SK-N-SH treated with all-trans-retinoic acid at 6 μM for 48 hours (cell line): ENCODE measurements around the gene INKA1.

Experiments
- BACH2 ChIP-seq: fragments of 250-450 bp; sonication (Bioruptor Pico); IDR thresholded peaks from 2 replicates; pipeline ENCODE4 v1.9.0; 2021; ENCODE audit warnings: mild to moderate bottlenecking, borderline replicate concordance
- CSDC2 ChIP-seq: fragments of 250-450 bp; sonication (Bioruptor Pico); IDR thresholded peaks from 2 replicates; pipeline ENCODE4 v1.5.0; 2020; ENCODE audit warnings: mild to moderate bottlenecking, moderate library complexity
- ESRRG ChIP-seq: fragments of 250-450 bp; sonication (Bioruptor Pico); IDR thresholded peaks from 2 replicates; pipeline ENCODE4 v1.6.1; 2021; ENCODE audit warnings: mild to moderate bottlenecking
- ZC3H10 ChIP-seq: fragments of 250-450 bp; sonication (Bioruptor Pico); IDR thresholded peaks from 2 replicates; pipeline ENCODE4 v1.5.1; 2021; ENCODE audit warnings: mild to moderate bottlenecking, moderate library complexity
- TF ChIP-seq, protein P1 (sequence below): fragments of 250-450 bp; sonication (Bioruptor Pico); IDR thresholded peaks from 2 replicates; pipeline ENCODE4 v1.5.1; 2021; ENCODE audit warnings: mild to moderate bottlenecking, moderate library complexity
- TF ChIP-seq, protein P2 (sequence below): fragments of 250-450 bp; sonication (Bioruptor Pico); IDR thresholded peaks from 2 replicates; pipeline ENCODE4 v1.8.0; 2021; ENCODE audit warnings: low read depth, mild to moderate bottlenecking, moderate library complexity, borderline replicate concordance
- TF ChIP-seq, protein P3 (sequence below): fragments of 250-450 bp; sonication (Bioruptor Pico); IDR thresholded peaks from 2 replicates; pipeline ENCODE4 v1.5.1; 2020; ENCODE audit warnings: low read depth, mild to moderate bottlenecking, moderate library complexity
- TF ChIP-seq, protein P4 (sequence below): fragments of 250-450 bp; sonication (Bioruptor Pico); IDR thresholded peaks from 2 replicates; pipeline ENCODE4 v1.8.0; 2020; ENCODE audit warnings: mild to moderate bottlenecking, moderate library complexity, borderline replicate concordance

DNA sequence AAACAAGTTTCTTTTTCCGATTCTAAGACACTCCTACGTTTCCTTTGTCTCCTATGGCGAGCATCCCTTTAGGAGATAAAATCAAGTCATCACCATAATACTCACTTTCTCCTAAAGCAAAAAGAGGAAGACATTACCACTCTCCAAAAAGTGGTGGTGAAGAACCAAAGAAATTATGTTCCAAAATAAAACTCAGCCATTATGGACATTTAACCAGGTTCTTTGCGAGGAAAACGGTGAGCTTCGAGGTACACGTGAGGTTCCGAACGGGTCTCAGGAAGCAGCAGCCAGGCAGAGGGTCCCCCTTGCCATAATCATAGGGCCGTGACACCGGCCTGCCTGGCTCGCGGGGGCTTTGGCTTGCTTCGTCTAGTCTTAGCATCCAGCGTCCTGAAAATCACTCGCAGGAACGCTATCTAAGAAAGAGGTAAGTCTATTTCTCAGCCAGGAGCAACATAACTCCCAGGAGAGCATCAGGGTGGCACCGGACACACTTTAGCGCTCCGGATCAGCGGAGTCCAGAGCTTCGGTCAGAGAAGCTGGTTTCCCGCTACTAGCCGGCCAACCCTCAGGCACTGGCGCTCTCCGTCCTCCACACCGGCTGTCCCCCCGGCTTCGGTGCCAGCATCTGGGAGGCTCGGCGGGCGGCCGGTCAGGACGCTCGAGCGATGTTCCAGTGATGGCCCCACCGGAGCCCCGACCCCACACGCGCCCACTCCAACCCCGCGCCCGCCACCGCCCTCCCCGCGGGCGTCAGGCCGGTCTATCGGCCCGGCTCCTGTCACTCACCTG lies 17.3 kb upstream of the INKA1 start:
- no peak for TF ChIP-seq CSDC2 (CRISPR knock-in tag)
- TF ChIP-seq, protein P1, sequence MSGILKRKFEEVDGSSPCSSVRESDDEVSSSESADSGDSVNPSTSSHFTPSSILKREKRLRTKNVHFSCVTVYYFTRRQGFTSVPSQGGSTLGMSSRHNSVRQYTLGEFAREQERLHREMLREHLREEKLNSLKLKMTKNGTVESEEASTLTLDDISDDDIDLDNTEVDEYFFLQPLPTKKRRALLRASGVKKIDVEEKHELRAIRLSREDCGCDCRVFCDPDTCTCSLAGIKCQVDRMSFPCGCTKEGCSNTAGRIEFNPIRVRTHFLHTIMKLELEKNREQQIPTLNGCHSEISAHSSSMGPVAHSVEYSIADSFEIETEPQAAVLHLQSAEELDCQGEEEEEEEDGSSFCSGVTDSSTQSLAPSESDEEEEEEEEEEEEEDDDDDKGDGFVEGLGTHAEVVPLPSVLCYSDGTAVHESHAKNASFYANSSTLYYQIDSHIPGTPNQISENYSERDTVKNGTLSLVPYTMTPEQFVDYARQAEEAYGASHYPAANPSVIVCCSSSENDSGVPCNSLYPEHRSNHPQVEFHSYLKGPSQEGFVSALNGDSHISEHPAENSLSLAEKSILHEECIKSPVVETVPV (CRISPR knock-in tag) = no peak
- TF ChIP-seq BACH2 (CRISPR knock-in tag) = no peak
- no peak for TF ChIP-seq ESRRG
- TF ChIP-seq, protein P2, sequence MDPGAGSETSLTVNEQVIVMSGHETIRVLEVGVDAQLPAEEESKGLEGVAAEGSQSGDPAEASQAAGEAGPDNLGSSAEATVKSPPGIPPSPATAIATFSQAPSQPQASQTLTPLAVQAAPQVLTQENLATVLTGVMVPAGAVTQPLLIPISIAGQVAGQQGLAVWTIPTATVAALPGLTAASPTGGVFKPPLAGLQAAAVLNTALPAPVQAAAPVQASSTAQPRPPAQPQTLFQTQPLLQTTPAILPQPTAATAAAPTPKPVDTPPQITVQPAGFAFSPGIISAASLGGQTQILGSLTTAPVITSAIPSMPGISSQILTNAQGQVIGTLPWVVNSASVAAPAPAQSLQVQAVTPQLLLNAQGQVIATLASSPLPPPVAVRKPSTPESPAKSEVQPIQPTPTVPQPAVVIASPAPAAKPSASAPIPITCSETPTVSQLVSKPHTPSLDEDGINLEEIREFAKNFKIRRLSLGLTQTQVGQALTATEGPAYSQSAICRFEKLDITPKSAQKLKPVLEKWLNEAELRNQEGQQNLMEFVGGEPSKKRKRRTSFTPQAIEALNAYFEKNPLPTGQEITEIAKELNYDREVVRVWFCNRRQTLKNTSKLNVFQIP (CRISPR knock-in tag) = no peak
- TF ChIP-seq, protein P3, sequence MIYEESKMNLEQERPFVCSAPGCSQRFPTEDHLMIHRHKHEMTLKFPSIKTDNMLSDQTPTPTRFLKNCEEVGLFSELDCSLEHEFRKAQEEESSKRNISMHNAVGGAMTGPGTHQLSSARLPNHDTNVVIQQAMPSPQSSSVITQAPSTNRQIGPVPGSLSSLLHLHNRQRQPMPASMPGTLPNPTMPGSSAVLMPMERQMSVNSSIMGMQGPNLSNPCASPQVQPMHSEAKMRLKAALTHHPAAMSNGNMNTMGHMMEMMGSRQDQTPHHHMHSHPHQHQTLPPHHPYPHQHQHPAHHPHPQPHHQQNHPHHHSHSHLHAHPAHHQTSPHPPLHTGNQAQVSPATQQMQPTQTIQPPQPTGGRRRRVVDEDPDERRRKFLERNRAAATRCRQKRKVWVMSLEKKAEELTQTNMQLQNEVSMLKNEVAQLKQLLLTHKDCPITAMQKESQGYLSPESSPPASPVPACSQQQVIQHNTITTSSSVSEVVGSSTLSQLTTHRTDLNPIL (CRISPR knock-in tag) = no peak
- TF ChIP-seq, protein P4, sequence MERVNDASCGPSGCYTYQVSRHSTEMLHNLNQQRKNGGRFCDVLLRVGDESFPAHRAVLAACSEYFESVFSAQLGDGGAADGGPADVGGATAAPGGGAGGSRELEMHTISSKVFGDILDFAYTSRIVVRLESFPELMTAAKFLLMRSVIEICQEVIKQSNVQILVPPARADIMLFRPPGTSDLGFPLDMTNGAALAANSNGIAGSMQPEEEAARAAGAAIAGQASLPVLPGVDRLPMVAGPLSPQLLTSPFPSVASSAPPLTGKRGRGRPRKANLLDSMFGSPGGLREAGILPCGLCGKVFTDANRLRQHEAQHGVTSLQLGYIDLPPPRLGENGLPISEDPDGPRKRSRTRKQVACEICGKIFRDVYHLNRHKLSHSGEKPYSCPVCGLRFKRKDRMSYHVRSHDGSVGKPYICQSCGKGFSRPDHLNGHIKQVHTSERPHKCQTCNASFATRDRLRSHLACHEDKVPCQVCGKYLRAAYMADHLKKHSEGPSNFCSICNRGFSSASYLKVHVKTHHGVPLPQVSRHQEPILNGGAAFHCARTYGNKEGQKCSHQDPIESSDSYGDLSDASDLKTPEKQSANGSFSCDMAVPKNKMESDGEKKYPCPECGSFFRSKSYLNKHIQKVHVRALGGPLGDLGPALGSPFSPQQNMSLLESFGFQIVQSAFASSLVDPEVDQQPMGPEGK = no peak
- no peak for TF ChIP-seq ZC3H10 (CRISPR knock-in tag)
